Right cardiac atrium (tissue), 5 donors: ENCODE results near the gene SNRNP200. TPM values are rescaled to one million over a fixed set of nuclear protein-coding genes. Genes with fewer than 3 reads are reported as not detected.

Experiments
- ATAC-seq, 2 donors: fragments of 200-7000 bp; cut with Tn5 transposase; one replicate each; pipeline versions ENCODE4 v1.8.0 to v1.9.1; 2020; ENCODE audit warnings: moderate library complexity in 2 of 2, mild to moderate bottlenecking in 1 of 2
- DNase-seq, 3 donors: peaks; one replicate each; pipeline ENCODE4 v3.0.0-alpha.2; 2020
- H3K27ac ChIP-seq: one replicate; pipeline ENCODE4 v1.5.1; 2013; ENCODE audit warnings: mild to moderate bottlenecking, low read length, control low read depth, moderate library complexity
- H3K27me3 ChIP-seq: one replicate; pipeline ENCODE4 v1.6.1; 2013; ENCODE audit not compliant: control insufficient read depth, insufficient read depth
- H3K4me1 ChIP-seq: one replicate; pipeline ENCODE4 v1.6.1; 2013; ENCODE audit warnings: low read length; ENCODE audit not compliant: control insufficient read depth, insufficient read depth
- H3K4me3 ChIP-seq: one replicate; pipeline ENCODE4 v1.5.1; 2013; ENCODE audit warnings: low read length, control low read depth
- H3K9me3 ChIP-seq: one replicate; pipeline ENCODE4 v1.6.1; 2013; ENCODE audit warnings: low read length; ENCODE audit not compliant: control insufficient read depth
- WGBS: extraction: QIAGEN DNeasy Blood & Tissue Kit; methylation state at CpG from one replicate; pipeline ENCODE4 v1.1.7; 2013; 5-methylcytosine and 5-hydroxymethylcytosine counted together
- intact Hi-C, 4 donors: fragments of 100-400 bp; cut with DNase I; formaldehyde crosslinking; loops; one replicate each; pipeline versions ENCODE4 v1.11.0 to v1.14.0; 2022 to 2023
- polyA plus RNA-seq: library from polyadenylated mRNA; stranded (reverse); fragments of 200-250 nt; gene quantifications from one replicate; pipeline ENCODE4 v1.2.3, GENCODE V29; 2013
- total RNA-seq, 4 donors: library from RNA; stranded (reverse); fragmentation: NEBNext Ultra II Directional; extraction: Animal tissue kit (Norgen Biotek cat#: 25700); gene quantifications; one replicate each; pipeline ENCODE4 v1.2.1, GENCODE V29; 2021
- donor health status: healthy with polysubstance abuse.
- donor health status: DM: no; HTN: yes; CAD: no.
- donor health status: DM: no; HTN: no; CAD: no.
- donor health status: DM: no; HTN: yes; CAD: no; lungs with severe emphysema.
- donor health status: DM: yes; HTN: yes; CAD: no.

SNRNP200 gene
- total and polyA plus RNA-seq, 5 donors, result 41.1 to 63.8 (median 57.9) TPM

DNA sequence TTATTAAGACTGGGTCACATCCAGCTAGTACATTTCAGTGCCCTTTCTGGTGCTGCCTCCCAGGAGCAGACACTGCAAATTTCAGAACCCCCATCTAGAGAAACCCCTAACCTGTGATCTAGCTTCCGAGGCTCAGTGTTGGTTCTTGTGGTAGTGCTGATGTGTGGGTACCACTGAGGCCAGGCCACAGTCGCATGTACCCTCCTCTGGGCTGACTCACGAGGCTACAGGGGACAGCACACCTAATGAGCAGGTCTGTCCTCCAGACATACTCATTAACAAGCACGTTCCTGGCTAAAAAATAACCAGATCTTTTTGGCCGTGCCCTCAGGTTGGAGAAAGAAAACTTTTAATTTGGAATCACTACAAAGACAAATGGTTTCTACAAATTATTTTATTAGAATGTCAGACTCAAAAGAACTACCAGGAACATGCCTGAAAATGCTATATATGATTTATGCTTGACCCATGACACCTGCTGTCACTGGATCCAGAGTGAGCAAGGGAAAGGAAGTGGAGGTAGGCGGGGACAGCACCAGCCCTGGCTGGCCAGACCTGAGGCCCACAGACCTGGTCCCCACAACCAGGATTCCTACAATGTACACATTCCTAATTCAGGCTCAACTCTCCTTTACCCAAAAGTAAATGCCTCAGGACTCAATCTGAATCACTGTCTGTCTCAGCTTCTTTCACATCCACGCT is 30.8 kb downstream of the SNRNP200 start:
- H3K27ac ChIP-seq, result no peak overlapping the region
- no peak for ATAC-seq
- no peaks in the 10 kb centered on the region for H3K4me1 ChIP-seq

DNA sequence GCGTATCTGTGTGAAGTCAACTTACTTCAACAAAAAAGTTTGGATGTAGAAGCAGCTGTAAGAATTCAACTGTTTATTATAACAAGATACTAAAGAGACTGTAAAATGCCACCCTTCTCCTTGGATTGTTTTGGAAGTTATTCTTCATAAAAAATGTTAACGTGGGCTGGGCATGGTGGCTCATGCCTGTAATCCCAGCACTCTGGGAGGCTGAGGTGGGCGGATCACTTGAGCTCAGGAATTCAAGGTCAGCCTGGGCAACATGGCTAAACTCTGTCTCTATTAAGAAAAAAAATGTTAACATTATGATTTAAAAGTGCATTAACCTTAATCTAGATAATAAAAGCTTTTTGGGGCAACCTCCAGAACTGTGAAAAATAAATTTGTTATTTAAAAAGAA is 31.6 kb downstream of the SNRNP200 start:
- intact Hi-C loops, result no loop called here
- no peaks in the 10 kb centered on the region for H3K4me1 ChIP-seq
- H3K27ac ChIP-seq, result no peak overlapping the region
- ATAC-seq (no peak), DNase-seq (no peak)
- H3K27me3 ChIP-seq, result no peaks in the 10 kb centered on the region
- H3K9me3 ChIP-seq, result no peaks in the 10 kb centered on the region
- 72% methylated on average over 3 of the region's 3 CpGs for WGBS
- H3K4me3 ChIP-seq, result no peak overlapping the region

More for the DNA sequence above, 30.8 kb downstream of the SNRNP200 start:
- intact Hi-C loops, result no loop called here
- Histone ChIP-seq H3K4me3 (no peak overlapping the region), H3K27me3 (no peaks in the 10 kb centered on the region), H3K9me3 (no peaks in the 10 kb centered on the region)
- DNase-seq, result no peak
- 80% methylated on average over 7 of the region's 7 CpGs for WGBS

DNA sequence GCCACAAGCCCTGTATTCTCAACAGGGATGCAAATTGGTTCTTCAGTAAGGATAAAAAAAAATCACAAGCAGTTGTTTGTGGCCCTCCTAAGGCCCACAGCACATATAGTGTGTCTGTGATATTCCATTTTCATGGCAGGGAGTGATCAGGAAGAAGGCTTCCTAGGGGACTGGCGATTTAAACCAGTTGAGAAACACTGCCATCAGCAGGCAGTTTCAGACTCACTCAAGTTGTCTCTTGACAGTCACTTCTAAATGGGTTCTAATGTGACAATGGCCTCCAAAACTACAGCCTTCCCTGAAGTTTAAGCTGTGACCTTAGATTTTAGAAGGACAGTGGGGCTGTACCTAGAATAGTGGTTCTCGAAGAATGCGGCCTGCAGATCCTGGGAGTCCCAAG is 33.4 kb downstream of the SNRNP200 start:
- ATAC-seq (no peak), DNase-seq (no peak)
- Histone ChIP-seq H3K27ac (no peak overlapping the region), H3K4me3 (no peak overlapping the region), H3K9me3 (no peaks in the 10 kb centered on the region), H3K27me3 (no peaks in the 10 kb centered on the region), H3K4me1 (no peaks in the 10 kb centered on the region)
- WGBS, result 84% methylated on average over 3 of the region's 3 CpGs
- intact Hi-C loops, result no loop called here

- DNase-seq, result peak in 1 of 3 donors; percentile 51
- H3K9me3 ChIP-seq, result no peaks in the 10 kb centered on the region
- H3K4me3 ChIP-seq, result no peak overlapping the region
- no peak overlapping the region for H3K27ac ChIP-seq
- ATAC-seq, result no peak
- WGBS, result 68% methylated on average over 12 of the region's 12 CpGs
- intact Hi-C loops, result loop anchor here in 3 of 4 donors (10.0 kb wide), 2 partner anchors 73 to 123 kb away; partner anchors contain the start of gene DUSP2 (in 2 of the 3)
- peaks cover 9% of the 10 kb centered on the region for H3K4me1 ChIP-seq
- no peaks in the 10 kb centered on the region for H3K27me3 ChIP-seq
Observed at GRCh38 chr2:96267159-96267971, 38.0 kb downstream of the SNRNP200 start.

DNA sequence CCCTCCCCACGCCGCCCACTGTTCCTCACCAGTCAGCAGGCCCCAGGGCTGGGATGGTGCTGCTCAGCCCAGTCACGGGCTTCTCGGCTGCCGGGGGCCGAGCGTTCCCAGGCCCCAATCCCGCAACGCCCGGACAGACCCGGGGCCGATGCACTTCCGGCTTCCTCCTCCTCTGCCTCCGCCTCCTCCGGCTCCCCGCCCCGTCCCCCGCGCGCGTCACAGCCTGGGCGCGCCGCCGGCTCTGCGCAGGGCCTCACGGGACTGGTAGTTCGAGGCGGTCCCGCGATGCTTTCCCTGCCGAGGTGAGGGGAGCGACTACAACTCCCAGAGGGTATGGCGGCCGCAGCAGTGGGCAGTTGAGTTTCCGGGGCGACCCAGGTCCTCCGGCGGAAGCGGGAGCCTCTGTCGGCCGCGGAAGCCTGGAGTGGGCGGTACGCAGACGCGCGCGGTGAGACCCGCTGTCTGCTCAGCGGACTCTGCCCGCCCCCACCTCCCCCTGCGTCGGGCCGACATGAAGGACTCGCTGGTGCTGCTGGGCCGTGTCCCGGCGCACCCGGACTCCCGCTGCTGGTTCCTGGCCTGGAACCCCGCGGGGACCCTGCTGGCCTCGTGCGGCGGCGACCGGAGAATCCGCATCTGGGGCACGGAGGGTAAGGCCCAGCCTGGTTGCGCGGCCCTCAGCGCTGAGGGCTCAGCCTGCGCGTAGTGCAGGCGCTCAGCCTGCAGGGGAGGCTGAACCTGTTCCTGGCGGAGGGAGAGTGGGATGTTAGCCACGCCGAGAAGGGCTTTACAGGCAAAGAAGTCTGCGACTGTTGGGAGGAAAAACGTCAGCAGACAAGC is 39.3 kb downstream of the SNRNP200 start, which contains the start of the genes CIAO1 and TMEM127:
Gene CIAO1, plus strand, starts transcription at position 386 of the 840 bp plus-strand sequence. Its CDS starts 126 bp downstream, at position 512.
Gene TMEM127, minus strand, starts transcription at position 158 of the 840 bp plus-strand sequence. CDS start 616 bp downstream, outside the sequence.
- no peaks in the 10 kb centered on the region for H3K9me3 ChIP-seq
- ATAC-seq (peak; percentile 98), DNase-seq (peak; percentile 99 to 100 (median 99))
- peak within 1 kb of the TSS; percentile 80 for H3K4me3 ChIP-seq
- H3K27ac ChIP-seq, result peak within 1 kb of the TSS; percentile 92
- peaks cover 11% of the 10 kb centered on the region for H3K4me1 ChIP-seq
- no peaks in the 10 kb centered on the region for H3K27me3 ChIP-seq
- intact Hi-C loops, result loop anchor here in 3 of 4 donors (10.0 kb wide), 2 partner anchors 71 to 121 kb away; partner anchors contain the start of gene DUSP2 (in 2 of the 3)
- under 1% methylated on average over 81 of the region's 81 CpGs for WGBS

DNA sequence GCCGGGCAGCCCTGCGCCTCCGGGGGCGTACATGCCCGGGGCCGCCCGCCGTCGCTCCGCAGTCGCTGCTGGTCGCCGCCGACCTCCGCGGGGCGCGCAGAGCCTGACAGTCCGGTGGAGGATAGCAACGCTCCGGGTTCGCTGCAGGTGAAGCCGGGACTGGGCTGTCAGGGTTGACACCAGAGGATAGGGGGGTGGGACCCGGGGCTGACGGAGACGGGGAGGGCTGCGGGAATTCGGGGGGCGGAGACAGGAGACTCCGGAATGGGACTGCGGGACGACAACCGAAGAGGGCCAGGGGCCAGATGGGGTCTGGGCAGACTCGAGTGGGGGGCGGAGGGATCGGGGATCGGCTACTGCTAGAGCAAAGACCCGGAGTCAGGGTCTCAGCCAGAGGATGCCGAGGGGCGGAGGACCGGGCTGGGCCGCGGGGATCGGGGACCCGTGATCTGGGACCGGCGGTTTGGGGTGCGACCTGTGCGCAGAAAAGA is 40.0 kb downstream of the SNRNP200 start:
- H3K27ac ChIP-seq, result peak overlapping the region; percentile 92
- H3K4me3 ChIP-seq, result peak overlapping the region; percentile 80
- H3K27me3 ChIP-seq, result no peaks in the 10 kb centered on the region
- peaks cover 16% of the 10 kb centered on the region for H3K4me1 ChIP-seq
- peak; percentile 19 to 45 for ATAC-seq
- no peaks in the 10 kb centered on the region for H3K9me3 ChIP-seq
- intact Hi-C loops, result loop anchor here in 3 of 4 donors (10.0 kb wide), 2 partner anchors 71 to 121 kb away; partner anchors contain the start of gene DUSP2 (in 2 of the 3)
- DNase-seq, result peak; percentile 71 to 89 (median 82)
- WGBS, result under 1% methylated on average over 49 of the region's 49 CpGs

- peak in 1 of 2 donors; percentile 1 for ATAC-seq
Observed at GRCh38 chr2:96264656-96265348, 40.5 kb downstream of the SNRNP200 start.

GRCh38 chr2:96264086-96264485 is 41.3 kb downstream of the SNRNP200 start:
- Histone ChIP-seq H3K9me3 (no peaks in the 10 kb centered on the region), H3K27me3 (no peaks in the 10 kb centered on the region), H3K27ac (peak overlapping the region; percentile 91), H3K4me1 (peaks cover 26% of the 10 kb centered on the region), H3K4me3 (peak overlapping the region; percentile 80)
- ATAC-seq, result no peak
- intact Hi-C loops, result loop anchor here (5.0 to 10.0 kb wide), 3 partner anchors 57 to 119 kb away; partner anchors contain the start of genes DUSP2 (in 2 of the 4) and STARD7 (in 2 of the 4)
- DNase-seq, result no peak
- 26% methylated on average over 4 of the region's 4 CpGs for WGBS

More at GRCh38 chr2:96264656-96265348, 40.5 kb downstream of the SNRNP200 start:
- intact Hi-C loops, result loop anchor here (5.0 to 10.0 kb wide), 3 partner anchors 58 to 120 kb away; partner anchors contain the start of genes DUSP2 (in 2 of the 4) and STARD7 (in 2 of the 4)
- H3K27ac ChIP-seq, result peak overlapping the region; percentile 92
- no peaks in the 10 kb centered on the region for H3K9me3 ChIP-seq
- H3K27me3 ChIP-seq, result no peaks in the 10 kb centered on the region
- peaks cover 18% of the 10 kb centered on the region for H3K4me1 ChIP-seq
- peak overlapping the region; percentile 80 for H3K4me3 ChIP-seq
- peak in 1 of 3 donors; percentile 69 for DNase-seq
- 8% methylated on average over 33 of the region's 33 CpGs for WGBS

GRCh38 chr2:96262306-96262705 is 43.0 kb downstream of the SNRNP200 start:
- Histone ChIP-seq H3K9me3 (no peaks in the 10 kb centered on the region), H3K4me1 (peaks cover 34% of the 10 kb centered on the region), H3K27ac (no peak overlapping the region), H3K27me3 (no peaks in the 10 kb centered on the region), H3K4me3 (no peak overlapping the region)
- WGBS, result 76% methylated on average over 2 of the region's 2 CpGs
- no peak for ATAC-seq
- no peak for DNase-seq
- intact Hi-C loops, result loop anchor here (5.0 to 10.0 kb wide), 3 partner anchors 55 to 118 kb away; partner anchors contain the start of genes DUSP2 (in 2 of the 4) and STARD7 (in 2 of the 4)
